ENCODE data around the gene NAP1L1.

DNA sequence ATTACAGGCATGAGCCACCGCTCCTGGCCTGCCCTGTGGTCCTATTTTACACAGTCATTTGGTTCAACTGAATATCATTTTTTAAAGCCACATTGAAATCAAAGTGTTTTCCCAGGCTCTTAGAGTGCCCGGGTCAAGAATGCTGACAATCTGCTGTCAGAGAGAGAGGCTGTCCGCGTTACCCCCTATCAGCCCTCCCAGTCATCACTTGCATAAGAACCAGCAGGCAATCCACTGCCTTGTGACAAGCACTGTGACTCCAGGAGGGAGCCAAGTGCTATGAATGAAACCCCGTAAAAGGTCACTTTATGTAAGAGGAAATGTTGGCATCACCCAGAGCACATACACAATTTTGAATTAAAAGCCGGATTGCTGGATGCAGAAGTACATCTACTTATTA lies 66.4 kb downstream of the NAP1L1 start:
- no peak for TF ChIP-seq EZH2phosphoT487 (IDR thresholded peaks at IDR 0.05; ENCODE audit: insufficient read depth, low read depth)
- no peak for TF ChIP-seq EZH2 (IDR thresholded peaks at IDR 0.05; ENCODE audit: insufficient read depth, poor library complexity, severe bottlenecking)

All from GM23248 (cell line).